ENCODE measurements around the gene CFAP47.

- TF ChIP-seq, protein P1, sequence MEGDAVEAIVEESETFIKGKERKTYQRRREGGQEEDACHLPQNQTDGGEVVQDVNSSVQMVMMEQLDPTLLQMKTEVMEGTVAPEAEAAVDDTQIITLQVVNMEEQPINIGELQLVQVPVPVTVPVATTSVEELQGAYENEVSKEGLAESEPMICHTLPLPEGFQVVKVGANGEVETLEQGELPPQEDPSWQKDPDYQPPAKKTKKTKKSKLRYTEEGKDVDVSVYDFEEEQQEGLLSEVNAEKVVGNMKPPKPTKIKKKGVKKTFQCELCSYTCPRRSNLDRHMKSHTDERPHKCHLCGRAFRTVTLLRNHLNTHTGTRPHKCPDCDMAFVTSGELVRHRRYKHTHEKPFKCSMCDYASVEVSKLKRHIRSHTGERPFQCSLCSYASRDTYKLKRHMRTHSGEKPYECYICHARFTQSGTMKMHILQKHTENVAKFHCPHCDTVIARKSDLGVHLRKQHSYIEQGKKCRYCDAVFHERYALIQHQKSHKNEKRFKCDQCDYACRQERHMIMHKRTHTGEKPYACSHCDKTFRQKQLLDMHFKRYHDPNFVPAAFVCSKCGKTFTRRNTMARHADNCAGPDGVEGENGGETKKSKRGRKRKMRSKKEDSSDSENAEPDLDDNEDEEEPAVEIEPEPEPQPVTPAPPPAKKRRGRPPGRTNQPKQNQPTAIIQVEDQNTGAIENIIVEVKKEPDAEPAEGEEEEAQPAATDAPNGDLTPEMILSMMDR (IDR thresholded peaks at IDR 0.05), result no peak
- no peak for TF ChIP-seq POLR2A (IDR thresholded peaks at IDR 0.05)
Observed at GRCh38 chrX:36199928-36200327, 280.4 kb downstream of the CFAP47 start.
